GM19023 (cell line): ENCODE data around the gene SYT7.

Source experiments
- ATAC-seq: cut with Tn5 transposase; IDR thresholded peaks from one replicate; pipeline ENCODE4 v1.9.1; 2021; ENCODE audit warnings: mild to moderate bottlenecking, moderate library complexity; ENCODE audit not compliant: unreplicated experiment

The SYT7 gene

GRCh38 chr11:61503135-61503770, 77.6 kb downstream of the SYT7 start:
- no peak for ATAC-seq

DNA sequence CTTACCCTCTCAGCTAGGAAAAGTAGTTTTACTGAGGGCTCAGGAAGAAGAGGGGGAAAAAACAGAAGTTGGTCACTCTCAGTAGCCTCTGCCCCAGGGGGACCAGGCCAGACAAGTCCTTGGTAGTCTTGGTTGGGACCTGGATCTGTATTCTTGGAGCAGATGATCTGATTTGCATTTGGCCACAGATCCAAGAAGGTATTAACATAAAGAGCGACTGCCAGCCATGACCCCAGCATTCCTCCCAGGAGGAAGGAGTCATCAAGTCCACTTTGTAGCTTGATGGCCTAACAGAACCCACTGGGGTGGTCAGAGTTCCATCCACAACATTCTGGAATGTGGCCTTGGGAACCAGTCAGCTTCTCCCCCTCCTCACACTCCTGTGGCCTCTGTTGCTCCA, 78.4 kb downstream of the SYT7 start:
- ATAC-seq, result no peak

DNA sequence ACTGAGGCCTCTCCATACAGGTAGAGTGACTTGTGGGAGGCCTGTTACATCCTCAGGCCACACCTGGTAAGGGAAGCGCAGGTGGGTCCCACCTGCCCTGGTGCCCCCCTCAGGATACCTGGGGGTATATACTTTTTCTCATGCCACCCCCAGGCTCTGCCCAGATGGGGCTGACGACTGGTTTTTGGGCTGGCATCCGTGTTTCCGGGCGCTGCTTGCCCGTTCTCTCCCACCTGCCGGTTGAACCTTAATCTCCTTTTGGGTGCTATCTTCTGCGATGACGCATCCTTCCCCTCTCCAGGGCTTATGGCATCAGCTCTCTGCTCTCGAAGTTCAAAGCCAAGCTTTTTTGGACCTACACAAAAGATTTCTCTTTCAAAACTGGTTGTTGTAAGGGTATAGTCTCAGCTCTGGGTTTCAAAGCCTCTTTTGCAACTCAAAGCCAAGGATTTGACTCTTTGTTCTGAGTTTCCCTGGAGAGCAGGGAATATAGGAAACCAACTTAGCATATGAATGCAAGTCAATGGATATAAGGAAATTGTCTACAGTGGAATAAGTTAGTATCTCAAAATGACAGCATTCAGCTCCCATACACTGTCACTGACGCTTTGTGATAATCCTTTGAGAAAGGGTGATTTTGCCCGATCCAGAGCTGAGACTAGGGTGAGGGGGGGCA, 80.9 kb downstream of the SYT7 start:
- no peak for ATAC-seq

- no peak for ATAC-seq
These were observed 82.0 kb downstream of the SYT7 start for GRCh38 chr11:61498767-61499341.

- no peak for ATAC-seq
These were observed 83.0 kb downstream of the SYT7 start for GRCh38 chr11:61497876-61498275.

DNA sequence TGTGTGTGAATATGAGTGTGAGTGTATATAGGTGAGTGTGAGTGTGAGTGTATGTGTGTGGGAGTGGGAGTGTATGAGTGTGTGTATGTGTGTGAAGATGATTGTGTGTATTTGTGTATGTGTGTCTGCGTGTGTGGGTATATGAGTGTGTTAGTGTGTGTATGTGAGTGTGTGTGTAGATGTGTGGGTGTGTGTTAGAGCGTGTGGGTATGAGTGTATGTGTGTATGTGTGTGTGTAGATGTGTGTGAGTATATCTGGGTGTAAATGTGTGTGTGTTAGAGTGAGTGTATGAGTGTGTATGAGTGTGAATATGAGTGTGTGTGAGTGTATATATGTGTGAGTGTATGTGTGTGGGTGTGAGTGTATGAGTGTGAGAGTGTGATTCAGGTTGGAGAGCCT, 83.4 kb downstream of the SYT7 start:
- no peak for ATAC-seq

- ATAC-seq, result no peak
These were observed 84.1 kb downstream of the SYT7 start for GRCh38 chr11:61496602-61497400.

DNA sequence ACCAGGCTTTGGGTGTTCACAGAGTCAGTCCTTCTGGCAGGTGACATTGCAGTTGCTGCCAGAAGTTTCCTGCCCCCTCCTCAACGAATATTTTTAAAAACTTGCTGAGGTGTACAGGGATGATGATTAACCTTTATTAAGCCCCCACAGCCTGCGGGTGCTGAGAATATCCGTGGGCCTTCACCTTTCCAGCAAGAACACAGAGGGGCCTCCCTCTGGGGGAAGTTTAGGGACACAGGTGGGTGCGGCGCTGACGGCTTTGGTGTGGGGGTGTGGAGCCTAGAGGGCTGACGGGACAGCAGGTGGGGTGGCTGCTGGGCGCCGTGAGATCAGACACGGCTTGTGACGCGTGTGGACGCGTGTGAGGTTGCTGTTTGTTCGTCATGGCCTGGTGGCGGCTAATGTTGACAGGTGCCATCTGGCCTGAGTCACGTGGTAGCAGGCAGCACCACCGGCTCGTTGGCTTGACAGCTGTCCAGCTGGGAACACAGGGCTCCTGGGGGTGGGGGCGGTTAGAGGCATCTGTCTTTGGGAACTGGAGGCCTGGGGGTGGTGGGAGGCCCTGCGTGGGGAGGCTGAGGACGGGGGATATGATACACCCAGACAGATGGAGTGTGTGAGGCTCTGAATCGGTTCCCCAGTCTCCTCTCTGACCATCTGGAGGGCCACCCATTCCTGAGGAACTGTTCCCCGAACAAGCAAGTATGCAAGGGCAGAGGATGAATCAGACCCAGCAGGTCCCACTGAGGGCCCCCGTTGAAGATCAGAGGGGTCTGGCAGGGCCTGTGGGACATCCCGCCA, 84.9 kb downstream of the SYT7 start:
- no peak for ATAC-seq

DNA sequence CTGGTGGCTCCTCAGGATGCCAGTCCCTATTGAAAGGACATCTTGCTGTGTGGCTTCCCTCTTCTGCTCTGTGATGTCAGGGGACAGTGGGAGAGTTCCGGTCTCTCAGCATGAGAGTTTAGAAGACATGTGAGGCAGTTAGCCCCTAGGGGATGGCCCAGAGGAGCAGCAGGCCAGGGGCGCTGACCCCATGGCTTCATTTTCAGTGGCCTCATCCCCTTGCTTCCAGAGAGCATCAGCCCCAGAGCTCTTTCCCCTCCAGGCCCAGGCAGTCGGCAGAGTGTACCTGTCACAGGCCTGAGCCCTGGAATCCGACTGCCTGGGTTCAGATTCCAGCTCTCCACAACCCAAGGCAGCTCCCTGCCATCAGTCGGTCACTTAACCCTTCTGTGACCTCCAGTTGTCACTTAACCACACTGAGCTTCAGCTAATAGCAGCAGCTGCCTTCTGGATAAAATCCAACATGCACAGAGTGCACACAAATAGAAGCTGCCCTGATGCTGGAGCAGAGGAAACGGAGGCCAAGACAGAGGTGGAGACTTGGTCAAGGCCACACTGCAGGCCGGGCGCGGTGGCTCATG, 86.4 kb downstream of the SYT7 start:
- no peak for ATAC-seq

DNA sequence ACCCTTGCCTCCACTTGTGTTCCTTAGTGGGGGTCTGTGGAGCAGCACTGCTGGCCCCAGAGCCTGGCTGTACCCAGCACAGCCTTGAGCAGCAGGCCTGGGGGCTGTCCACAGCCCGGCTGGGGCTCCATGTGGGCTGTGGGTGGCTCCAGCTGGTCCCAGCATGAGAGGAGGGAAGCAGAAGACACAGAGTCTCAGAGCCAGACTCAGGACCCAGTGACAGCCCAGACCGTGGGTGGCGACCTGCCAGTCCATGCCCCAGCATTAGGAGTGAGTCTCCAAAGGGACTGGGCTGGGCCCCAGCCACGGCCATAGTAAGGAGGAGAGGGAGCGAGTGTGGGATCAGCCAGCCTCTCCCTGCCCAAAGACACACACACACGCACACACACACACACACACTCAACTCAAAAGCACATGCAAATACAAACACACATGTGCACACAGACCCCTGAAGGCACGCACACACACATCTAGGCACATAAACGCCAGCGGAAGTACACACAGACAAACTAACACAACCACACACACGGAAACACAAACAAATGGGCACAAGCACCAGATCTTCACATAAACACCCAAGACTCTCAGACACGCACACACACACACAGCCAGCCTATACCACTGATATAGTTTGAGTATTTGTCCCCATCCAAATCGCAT, 89.0 kb downstream of the SYT7 start:
- ATAC-seq, result no peak

GRCh38 chr11:61489833-61490721, 90.8 kb downstream of the SYT7 start:
- no peak for ATAC-seq

DNA sequence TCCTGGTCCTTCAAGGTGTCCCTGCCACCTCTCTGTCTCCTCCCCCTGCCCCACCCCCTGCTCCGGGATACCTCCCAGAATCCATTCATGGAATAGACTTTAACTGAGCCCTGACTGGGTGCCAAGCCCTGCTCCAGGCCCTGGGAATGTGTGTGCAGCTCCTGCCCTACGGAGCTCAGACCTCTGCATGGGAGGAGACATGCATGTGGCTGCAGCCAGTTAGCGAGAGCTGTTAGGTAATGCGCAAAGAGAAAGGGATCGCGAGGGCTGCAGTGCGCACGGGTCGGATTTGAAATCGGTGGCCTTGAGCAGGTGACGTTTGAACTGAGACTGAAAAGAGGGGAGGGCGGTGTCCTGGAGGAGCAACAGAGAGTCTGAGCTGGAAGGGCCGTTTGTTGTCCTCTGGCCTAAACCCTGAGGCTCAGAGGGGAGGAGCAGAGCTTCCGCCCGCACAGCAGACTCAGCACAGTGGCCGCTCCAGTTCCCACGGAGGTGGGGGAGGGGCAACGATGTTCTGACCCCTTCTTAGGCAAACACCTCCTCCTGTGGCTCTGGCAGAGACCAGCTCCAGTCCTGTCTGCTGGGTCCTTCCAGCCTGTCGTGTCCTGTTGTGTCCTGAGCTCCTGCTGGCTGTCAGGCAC, 92.1 kb downstream of the SYT7 start:
- ATAC-seq, result no peak

DNA sequence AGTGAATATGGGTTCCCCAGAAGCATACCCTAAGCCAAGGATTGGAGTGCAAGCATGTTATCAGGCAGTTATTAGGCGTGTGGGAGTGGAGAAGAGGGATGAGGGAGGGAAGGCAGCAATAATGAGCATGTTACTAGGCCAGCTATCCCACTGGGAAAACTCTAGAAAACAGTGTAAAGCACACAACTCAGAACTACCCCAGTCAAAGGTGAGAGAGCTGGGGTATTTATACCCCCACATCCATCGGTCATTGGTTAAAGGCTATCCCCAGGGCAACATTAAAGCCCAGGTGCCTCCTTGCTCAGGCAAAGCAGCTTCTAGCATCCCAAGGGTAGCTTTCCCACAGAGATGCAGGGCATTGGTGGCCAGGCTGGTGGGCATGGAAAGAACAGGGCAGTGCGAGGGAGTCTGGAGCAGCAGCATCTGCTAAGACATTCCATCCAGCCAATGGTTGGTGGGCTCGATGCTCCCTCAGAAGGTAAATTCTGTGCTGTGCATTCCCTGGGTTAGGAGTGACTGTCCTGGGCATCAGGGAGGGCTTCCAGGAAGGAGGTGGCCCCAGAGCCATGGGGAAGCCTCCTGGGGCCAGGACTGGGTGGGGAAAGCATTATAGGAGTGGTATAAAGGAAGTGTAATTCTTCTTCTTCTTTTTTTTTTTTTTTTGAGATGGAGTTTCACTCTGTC, 93.4 kb downstream of the SYT7 start:
- ATAC-seq, result no peak

GRCh38 chr11:61486779-61487178, 94.1 kb downstream of the SYT7 start:
- no peak for ATAC-seq

- ATAC-seq, result no peak
These were observed 94.8 kb downstream of the SYT7 start for GRCh38 chr11:61486011-61486620.

GRCh38 chr11:61485080-61485479, 95.8 kb downstream of the SYT7 start:
- ATAC-seq, result no peak

GRCh38 chr11:61484541-61484940, 96.3 kb downstream of the SYT7 start:
- no peak for ATAC-seq

DNA sequence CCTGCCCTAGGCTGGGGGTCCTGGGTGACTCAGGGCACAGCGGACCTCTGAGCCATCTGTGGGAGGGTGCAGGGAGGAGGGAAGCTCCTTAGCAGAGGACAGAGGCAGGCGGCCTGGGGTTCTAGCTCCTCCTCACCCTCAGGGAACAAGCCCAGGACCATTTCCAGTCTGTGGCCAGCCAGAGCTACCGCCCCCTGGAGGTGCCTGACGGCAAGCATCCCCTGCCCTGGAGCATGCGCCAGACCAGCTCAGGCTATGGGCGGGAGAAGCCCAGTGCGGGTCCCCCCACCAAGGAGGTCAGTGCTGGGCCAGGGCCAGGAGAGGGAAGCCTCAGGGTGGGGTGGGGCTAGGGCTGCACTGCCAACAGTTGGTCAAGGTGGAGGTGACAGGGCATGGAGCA, 98.4 kb downstream of the SYT7 start:
- no peak for ATAC-seq
